B cell (primary cell): ENCODE measurements around the gene HOXA3.

Experiments
- EZH2 ChIP-seq: IDR thresholded peaks from 2 replicates; pipeline ENCODE4 v1.6.1; 2012; ENCODE audit warnings: borderline replicate concordance, low read depth, mild to moderate bottlenecking, moderate library complexity, low read length; ENCODE audit not compliant: insufficient read depth, poor library complexity, severe bottlenecking
- TF ChIP-seq, protein P1 (sequence below): fragments of 200-600 bp; IDR thresholded peaks from one replicate; pipeline ENCODE4 v1.8.0; 2022; ENCODE audit warnings: antibody characterized with exemption, mild to moderate bottlenecking

DNA sequence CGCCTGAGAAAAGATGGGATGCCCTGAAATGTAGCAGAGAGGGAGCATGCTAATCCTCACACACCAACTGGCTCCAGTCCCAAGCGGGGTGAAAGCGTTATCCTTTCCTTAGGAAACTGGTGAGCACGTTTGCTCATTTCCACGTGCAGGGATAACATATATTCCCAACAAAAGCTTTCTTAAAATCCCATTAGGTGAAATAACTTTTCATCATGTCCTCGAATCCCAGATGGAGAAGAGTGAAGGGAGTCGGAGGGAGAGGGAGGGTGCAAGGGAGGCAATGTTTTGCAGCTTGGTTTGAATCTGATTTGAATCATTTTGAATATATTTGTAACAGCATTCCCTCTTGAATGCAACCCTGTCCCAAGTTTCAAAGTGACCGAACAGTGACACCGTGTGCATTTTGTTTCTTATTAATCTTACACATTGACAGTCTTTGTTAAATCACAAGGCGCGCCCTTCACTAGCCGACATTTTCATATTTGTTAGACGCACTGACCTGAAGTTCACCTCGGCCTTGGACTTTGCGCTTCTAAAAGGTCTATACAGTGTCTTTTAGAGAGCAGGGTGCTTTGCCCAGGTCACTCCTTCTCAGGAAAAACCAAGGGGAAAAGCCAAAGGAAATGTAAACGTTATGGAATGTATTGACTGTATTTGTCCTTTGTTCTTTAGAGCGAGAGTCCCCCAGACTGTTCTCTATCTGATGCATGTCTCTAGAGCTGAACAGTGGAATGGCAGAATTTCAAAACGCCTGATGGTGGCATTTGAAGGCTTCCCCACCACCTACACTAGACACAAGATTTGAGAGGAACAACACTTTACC is 18.8 kb downstream of the HOXA3 start:
- TF ChIP-seq EZH2, result no peak
- TF ChIP-seq, protein P1, sequence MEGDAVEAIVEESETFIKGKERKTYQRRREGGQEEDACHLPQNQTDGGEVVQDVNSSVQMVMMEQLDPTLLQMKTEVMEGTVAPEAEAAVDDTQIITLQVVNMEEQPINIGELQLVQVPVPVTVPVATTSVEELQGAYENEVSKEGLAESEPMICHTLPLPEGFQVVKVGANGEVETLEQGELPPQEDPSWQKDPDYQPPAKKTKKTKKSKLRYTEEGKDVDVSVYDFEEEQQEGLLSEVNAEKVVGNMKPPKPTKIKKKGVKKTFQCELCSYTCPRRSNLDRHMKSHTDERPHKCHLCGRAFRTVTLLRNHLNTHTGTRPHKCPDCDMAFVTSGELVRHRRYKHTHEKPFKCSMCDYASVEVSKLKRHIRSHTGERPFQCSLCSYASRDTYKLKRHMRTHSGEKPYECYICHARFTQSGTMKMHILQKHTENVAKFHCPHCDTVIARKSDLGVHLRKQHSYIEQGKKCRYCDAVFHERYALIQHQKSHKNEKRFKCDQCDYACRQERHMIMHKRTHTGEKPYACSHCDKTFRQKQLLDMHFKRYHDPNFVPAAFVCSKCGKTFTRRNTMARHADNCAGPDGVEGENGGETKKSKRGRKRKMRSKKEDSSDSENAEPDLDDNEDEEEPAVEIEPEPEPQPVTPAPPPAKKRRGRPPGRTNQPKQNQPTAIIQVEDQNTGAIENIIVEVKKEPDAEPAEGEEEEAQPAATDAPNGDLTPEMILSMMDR, result no peak
